ENCODE measurements around the gene MZT2B. TPM values are rescaled to one million over a fixed set of nuclear protein-coding genes. Genes with fewer than 3 reads are reported as not detected.
"Not testable (repeated sequence)": the region's sequence is repeated elsewhere in the genome, so short reads cannot be mapped to it uniquely, and the experiment has no call there.

MZT2B gene
- total and polyA plus RNA-seq, 2 experiments from 2014 or later, result 70.9 to 233 TPM

DNA sequence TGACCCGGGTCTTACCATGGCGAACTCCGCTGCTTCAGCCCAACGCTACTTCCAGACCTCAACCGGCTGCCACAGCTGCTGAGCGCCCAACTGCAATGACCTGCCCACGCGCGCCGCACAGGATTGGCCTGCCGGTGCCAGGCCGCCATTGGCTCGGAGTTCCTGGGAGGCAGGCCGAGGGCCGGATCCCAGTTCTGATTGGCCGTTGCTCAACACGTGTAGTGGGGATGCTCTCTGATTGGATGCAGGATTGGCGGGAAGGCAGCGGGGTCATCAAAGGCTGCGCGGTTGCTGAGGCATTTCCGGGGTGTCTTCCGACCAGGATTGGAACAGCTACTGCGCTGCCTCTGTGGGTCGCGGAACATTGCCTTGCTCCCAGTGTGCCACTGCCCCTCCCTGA, 16.3 kb downstream of the MZT2B start, which contains the start of gene TUBA3E (continued):
- TF ChIP-seq, protein P1, sequence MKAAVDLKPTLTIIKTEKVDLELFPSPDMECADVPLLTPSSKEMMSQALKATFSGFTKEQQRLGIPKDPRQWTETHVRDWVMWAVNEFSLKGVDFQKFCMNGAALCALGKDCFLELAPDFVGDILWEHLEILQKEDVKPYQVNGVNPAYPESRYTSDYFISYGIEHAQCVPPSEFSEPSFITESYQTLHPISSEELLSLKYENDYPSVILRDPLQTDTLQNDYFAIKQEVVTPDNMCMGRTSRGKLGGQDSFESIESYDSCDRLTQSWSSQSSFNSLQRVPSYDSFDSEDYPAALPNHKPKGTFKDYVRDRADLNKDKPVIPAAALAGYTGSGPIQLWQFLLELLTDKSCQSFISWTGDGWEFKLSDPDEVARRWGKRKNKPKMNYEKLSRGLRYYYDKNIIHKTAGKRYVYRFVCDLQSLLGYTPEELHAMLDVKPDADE (IDR thresholded peaks at IDR 0.05), result no peak
- TF ChIP-seq POLR2AphosphoS5 (IDR thresholded peaks at IDR 0.05; ENCODE audit: low read depth), result no peak

DNA sequence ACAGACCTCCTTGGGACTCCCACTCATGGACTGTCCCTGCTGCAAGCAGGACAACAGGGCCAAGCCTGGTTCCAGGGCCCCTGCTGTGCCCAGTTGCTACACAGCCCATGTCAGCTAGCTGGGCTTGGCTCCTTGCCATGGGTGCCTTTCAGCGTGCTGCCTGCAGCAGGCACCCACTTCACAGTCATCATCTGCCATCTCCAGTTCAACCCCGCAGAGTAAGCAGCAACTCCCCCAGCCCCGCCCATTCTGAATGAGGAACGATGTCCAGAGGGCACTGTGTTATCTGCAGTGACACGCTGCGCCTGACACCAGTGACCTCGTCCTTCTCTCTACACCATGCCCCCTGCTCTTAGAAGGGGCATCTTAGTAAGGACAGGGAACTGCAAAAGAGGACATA, 20.5 kb downstream of the MZT2B start:
- not testable (repeated sequence) for H3K4me3 Mint-ChIP-seq; H3K27ac ChIP-seq (ENCODE audit: low read depth); H3K4me1 Mint-ChIP-seq; H3K4me3 ChIP-seq; H3K9me3 Mint-ChIP-seq; H3K4me1 ChIP-seq (ENCODE audit: insufficient read depth); H3K9me2 ChIP-seq (ENCODE audit: insufficient read depth); H3K4me2 ChIP-seq; ATAC-seq; H3K27me3 Mint-ChIP-seq (ENCODE audit: insufficient read depth, low read depth, poor library complexity); DNase-seq (ENCODE audit: low spot score); H3K27ac Mint-ChIP-seq; H3K36me3 ChIP-seq (ENCODE audit: insufficient read depth); H3K79me2 ChIP-seq (replicated peaks; ENCODE audit: insufficient read depth); H4K20me1 ChIP-seq (replicated peaks; ENCODE audit: insufficient read depth); H3F3A ChIP-seq (replicated peaks; ENCODE audit: low read depth); H2AFZ ChIP-seq; H3K36me3 Mint-ChIP-seq (ENCODE audit: low read depth); H3K27me3 ChIP-seq (ENCODE audit: insufficient read depth)

DNA sequence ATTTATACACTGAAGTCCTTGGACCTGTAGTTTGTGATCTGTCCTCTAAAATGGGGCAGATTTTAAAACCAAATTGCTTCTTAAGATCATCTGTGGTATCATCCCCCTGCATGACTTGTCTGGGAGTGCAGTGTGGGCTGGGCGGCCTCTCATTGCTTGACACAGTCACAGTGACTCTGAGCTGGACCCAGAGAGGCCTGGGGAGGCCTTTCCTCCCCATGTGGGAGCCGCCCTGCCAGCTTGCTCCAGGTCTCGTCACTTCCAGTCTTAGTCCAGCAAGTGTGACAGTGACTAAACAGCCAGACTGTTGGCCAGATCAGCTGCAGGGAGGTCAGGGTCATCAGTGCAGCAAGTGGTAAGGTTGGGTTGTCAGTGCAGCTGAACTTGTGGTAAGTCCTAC, 21.1 kb downstream of the MZT2B start:
- H3K36me3 ChIP-seq (ENCODE audit: insufficient read depth); H3K4me3 ChIP-seq; H3K9me2 ChIP-seq (ENCODE audit: insufficient read depth); H3K36me3 Mint-ChIP-seq (ENCODE audit: low read depth); H3K27ac ChIP-seq (ENCODE audit: low read depth); H3K27me3 Mint-ChIP-seq (ENCODE audit: insufficient read depth, low read depth, poor library complexity); H3K4me2 ChIP-seq; H3K4me1 Mint-ChIP-seq; DNase-seq (ENCODE audit: low spot score); H3K4me3 Mint-ChIP-seq; H3K9me3 Mint-ChIP-seq; H4K20me1 ChIP-seq (replicated peaks; ENCODE audit: insufficient read depth); H3K79me2 ChIP-seq (replicated peaks; ENCODE audit: insufficient read depth); H3K27me3 ChIP-seq (ENCODE audit: insufficient read depth); H3F3A ChIP-seq (replicated peaks; ENCODE audit: low read depth); ATAC-seq; H3K4me1 ChIP-seq (ENCODE audit: insufficient read depth); H2AFZ ChIP-seq; H3K27ac Mint-ChIP-seq: not testable (repeated sequence)

DNA sequence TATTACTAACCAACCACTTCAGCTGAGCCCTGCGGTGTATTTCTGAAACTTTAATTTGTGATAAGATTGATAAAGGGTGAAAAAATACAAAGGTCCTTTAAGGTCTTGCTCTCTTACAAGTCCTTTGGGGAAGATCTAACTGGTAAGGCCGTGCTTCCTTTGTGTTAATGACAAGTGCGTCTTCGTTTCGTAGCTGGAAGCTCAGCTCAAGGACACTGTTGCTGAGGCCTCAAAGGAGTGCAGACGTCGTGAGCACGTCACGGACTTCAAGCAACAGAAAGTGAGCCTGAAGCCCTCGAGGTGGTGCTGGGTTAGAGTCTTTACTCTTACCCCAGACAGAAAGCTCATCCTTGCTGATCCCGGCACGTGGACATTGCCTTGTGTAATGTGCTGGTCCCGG, 25.0 kb downstream of the MZT2B start:
- H3K9me3 Mint-ChIP-seq; H4K20me1 ChIP-seq (replicated peaks; ENCODE audit: insufficient read depth); H3F3A ChIP-seq (replicated peaks; ENCODE audit: low read depth); H3K79me2 ChIP-seq (replicated peaks; ENCODE audit: insufficient read depth); H3K36me3 ChIP-seq (ENCODE audit: insufficient read depth); DNase-seq (ENCODE audit: low spot score); ATAC-seq; H3K4me3 Mint-ChIP-seq; H3K27ac ChIP-seq (ENCODE audit: low read depth); H3K4me1 Mint-ChIP-seq; H2AFZ ChIP-seq; H3K27ac Mint-ChIP-seq; H3K4me2 ChIP-seq; H3K9me2 ChIP-seq (ENCODE audit: insufficient read depth); H3K36me3 Mint-ChIP-seq (ENCODE audit: low read depth); H3K4me3 ChIP-seq; H3K4me1 ChIP-seq (ENCODE audit: insufficient read depth); H3K27me3 Mint-ChIP-seq (ENCODE audit: insufficient read depth, low read depth, poor library complexity): not testable (repeated sequence)
- H3K27me3 ChIP-seq (ENCODE audit: insufficient read depth), result peaks cover 10% of the 10 kb centered on the region; the same call in 1 of the 2 replicates

DNA sequence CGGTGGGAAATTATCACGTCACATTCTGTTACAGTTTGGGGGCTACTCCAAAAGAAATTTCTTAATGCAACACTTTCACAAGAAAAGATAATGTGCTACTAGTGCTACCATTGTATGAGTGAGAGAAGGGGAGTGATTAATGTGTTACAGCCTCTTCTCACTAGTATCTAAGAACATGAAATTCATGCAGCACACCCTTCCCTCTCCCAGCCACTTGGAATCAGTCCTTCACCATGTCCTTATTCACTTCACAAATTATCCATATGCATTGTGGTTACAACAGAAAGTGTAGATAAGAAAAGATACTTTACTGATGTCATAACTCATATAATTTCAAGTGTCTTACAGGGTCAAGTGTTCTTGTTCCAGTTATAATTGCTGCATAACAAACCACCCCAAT, 37.1 kb downstream of the MZT2B start:
- H3K4me3 ChIP-seq; H3F3A ChIP-seq (replicated peaks; ENCODE audit: low read depth); H4K20me1 ChIP-seq (replicated peaks; ENCODE audit: insufficient read depth); ATAC-seq; H3K27me3 ChIP-seq (ENCODE audit: insufficient read depth); H3K27me3 Mint-ChIP-seq (ENCODE audit: insufficient read depth, low read depth, poor library complexity); H3K79me2 ChIP-seq (replicated peaks; ENCODE audit: insufficient read depth); H3K9me2 ChIP-seq (ENCODE audit: insufficient read depth); H3K36me3 Mint-ChIP-seq (ENCODE audit: low read depth); H3K4me1 ChIP-seq (ENCODE audit: insufficient read depth); H2AFZ ChIP-seq; H3K36me3 ChIP-seq (ENCODE audit: insufficient read depth); H3K27ac ChIP-seq (ENCODE audit: low read depth); H3K9me3 Mint-ChIP-seq; H3K27ac Mint-ChIP-seq; DNase-seq (ENCODE audit: low spot score); H3K4me1 Mint-ChIP-seq; H3K4me3 Mint-ChIP-seq; H3K4me2 ChIP-seq: not testable (repeated sequence)

DNA sequence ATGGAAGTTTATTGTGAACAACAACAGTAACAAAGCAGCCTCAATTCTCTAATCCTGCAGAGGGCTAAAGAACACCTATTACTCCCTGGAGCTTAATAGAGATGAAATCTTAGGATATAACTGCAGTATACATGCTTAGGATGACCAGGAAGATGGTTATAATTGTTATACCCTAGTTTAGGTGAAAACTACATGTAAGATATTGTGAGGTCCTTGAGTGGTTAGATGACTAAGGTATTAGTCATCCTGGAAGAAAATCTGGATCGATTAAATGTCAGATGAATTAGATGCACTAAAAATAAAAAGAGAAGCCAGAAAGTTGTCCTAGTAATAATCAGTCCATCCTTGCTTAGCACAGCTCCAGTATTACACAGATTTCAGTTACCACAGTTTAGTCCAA, 38.4 kb downstream of the MZT2B start:
- not testable (repeated sequence) for H3K9me2 ChIP-seq (ENCODE audit: insufficient read depth); H3K4me1 Mint-ChIP-seq; H3K27me3 Mint-ChIP-seq (ENCODE audit: insufficient read depth, low read depth, poor library complexity); H3K79me2 ChIP-seq (replicated peaks; ENCODE audit: insufficient read depth); H3F3A ChIP-seq (replicated peaks; ENCODE audit: low read depth); H3K27ac ChIP-seq (ENCODE audit: low read depth); H3K36me3 ChIP-seq (ENCODE audit: insufficient read depth); H4K20me1 ChIP-seq (replicated peaks; ENCODE audit: insufficient read depth); H3K4me3 ChIP-seq; H3K27ac Mint-ChIP-seq; H3K36me3 Mint-ChIP-seq (ENCODE audit: low read depth); H3K27me3 ChIP-seq (ENCODE audit: insufficient read depth); H2AFZ ChIP-seq; ATAC-seq; H3K4me1 ChIP-seq (ENCODE audit: insufficient read depth); H3K4me3 Mint-ChIP-seq; H3K4me2 ChIP-seq; DNase-seq (ENCODE audit: low spot score); H3K9me3 Mint-ChIP-seq

DNA sequence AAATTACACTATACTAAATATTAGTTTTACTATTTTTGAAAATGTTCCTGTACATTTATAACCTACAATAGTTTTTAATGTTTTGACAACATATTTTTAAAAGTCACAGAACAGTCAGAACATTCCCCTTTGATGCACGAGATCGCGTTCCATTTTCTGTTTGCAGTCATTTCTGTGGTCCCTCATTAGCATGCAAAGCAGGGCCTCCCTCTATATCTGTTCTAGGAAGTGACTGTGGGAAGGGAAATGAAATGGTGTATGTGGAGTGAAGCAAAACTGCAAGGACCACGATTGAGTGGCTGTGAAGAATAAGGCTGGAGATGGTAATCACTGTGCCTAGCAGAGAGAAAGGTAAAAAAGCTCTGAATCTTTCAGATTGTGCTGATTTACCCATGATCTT, 40.5 kb downstream of the MZT2B start:
- H3K36me3 ChIP-seq (ENCODE audit: insufficient read depth); H3K27me3 ChIP-seq (ENCODE audit: insufficient read depth); H3K79me2 ChIP-seq (replicated peaks; ENCODE audit: insufficient read depth); H3K27me3 Mint-ChIP-seq (ENCODE audit: insufficient read depth, low read depth, poor library complexity); H3K4me1 ChIP-seq (ENCODE audit: insufficient read depth); DNase-seq (ENCODE audit: low spot score); H2AFZ ChIP-seq; H3K9me3 Mint-ChIP-seq; H3K9me2 ChIP-seq (ENCODE audit: insufficient read depth); H3K4me1 Mint-ChIP-seq; H3K4me3 Mint-ChIP-seq; H3K27ac Mint-ChIP-seq; ATAC-seq; H3K4me3 ChIP-seq; H3F3A ChIP-seq (replicated peaks; ENCODE audit: low read depth); H3K27ac ChIP-seq (ENCODE audit: low read depth); H3K36me3 Mint-ChIP-seq (ENCODE audit: low read depth); H4K20me1 ChIP-seq (replicated peaks; ENCODE audit: insufficient read depth); H3K4me2 ChIP-seq: not testable (repeated sequence)

All from GM23338 (cell line).